Measurements from ENCODE around the gene VENTX. TPM values are rescaled to one million over a fixed set of nuclear protein-coding genes. Genes with fewer than 3 reads are reported as not detected.

The VENTX gene
- polyA plus RNA-seq, 1 donor (not counting 4 experiments of a cell fraction or from before 2014, with no cell fraction given) = not detected

- peaks cover 11% of the 10 kb centered on the region for H4K20me1 ChIP-seq (ENCODE audit: control insufficient read depth, extremely low read depth, insufficient read depth, low read length)
- no peak overlapping the region for H3K4me2 ChIP-seq (ENCODE audit: control insufficient read depth, extremely low read depth, insufficient read depth, low read depth, low read length)
- H3K27ac ChIP-seq (ENCODE audit: control insufficient read depth, insufficient read depth, low read length) = no peak overlapping the region
- no peak overlapping the region for H2AFZ ChIP-seq (ENCODE audit: control insufficient read depth, low read length)
- H3K9ac ChIP-seq (ENCODE audit: control insufficient read depth, extremely low read depth, insufficient read depth, low read length) = no peak overlapping the region
- peaks cover 38 to 39% of the 10 kb centered on the region in 2 experiments for H3K36me3 ChIP-seq (ENCODE audit: control insufficient read depth in 2 of 2, extremely low read depth in 1 of 2, insufficient read depth in 2 of 2, low read length in 2 of 2)
- dilution Hi-C loops (cut with MboI; ENCODE audit: extremely low pct_ligation_motif_present, low sequenced_read_pairs) = no loop called here
- H3K9me3 ChIP-seq (ENCODE audit: control insufficient read depth, low read depth, low read length) = no peaks in the 10 kb centered on the region
- no peaks in the 10 kb centered on the region for H3K27me3 ChIP-seq (ENCODE audit: control insufficient read depth, extremely low read depth, insufficient read depth, low read length)
- no peak overlapping the region for H3K4me3 ChIP-seq (ENCODE audit: control insufficient read depth in 2 of 3, extremely low read depth in 1 of 3, insufficient read depth in 2 of 3, low read depth in 1 of 3, low read length in 3 of 3)
- TF ChIP-seq EZH2 (IDR thresholded peaks at IDR 0.05; ENCODE audit: low read length) = no peak
- TF ChIP-seq CTCF (optimal IDR thresholded peaks at IDR 0.05 in 1 of 3, IDR thresholded peaks at IDR 0.05 in 1 of 3, conservative IDR thresholded peaks at IDR 0.05 in 1 of 3; ENCODE audit: extremely low read depth in 1 of 3, insufficient read depth in 2 of 3, low read length in 3 of 3) = no peak
- peaks cover 14% of the 10 kb centered on the region for H3K4me1 ChIP-seq (ENCODE audit: control insufficient read depth, extremely low read depth, insufficient read depth, low read length)
- no peaks in the 10 kb centered on the region for H3K9me1 ChIP-seq (ENCODE audit: control insufficient read depth, extremely low read depth, insufficient read depth, low read length)
- H3K79me2 ChIP-seq (ENCODE audit: control insufficient read depth, insufficient read depth, low read length) = peaks cover 53% of the 10 kb centered on the region
- no peak for FAIRE-seq
- DNase-seq (ENCODE audit: low read depth, low spot score) = no peak
Observed at GRCh38 chr10:133270773-133271297, 33.2 kb downstream of the VENTX start.

GRCh38 chr10:133271521-133272300 lies 34.1 kb downstream of the VENTX start:
- FAIRE-seq = no peak
- peaks cover 11% of the 10 kb centered on the region for H4K20me1 ChIP-seq (ENCODE audit: control insufficient read depth, extremely low read depth, insufficient read depth, low read length)
- TF ChIP-seq CTCF (optimal IDR thresholded peaks at IDR 0.05 in 1 of 3, IDR thresholded peaks at IDR 0.05 in 1 of 3, conservative IDR thresholded peaks at IDR 0.05 in 1 of 3; ENCODE audit: extremely low read depth in 1 of 3, insufficient read depth in 2 of 3, low read length in 3 of 3) (no peak), EZH2 (IDR thresholded peaks at IDR 0.05; ENCODE audit: low read length) (no peak)
- dilution Hi-C loops (cut with MboI; ENCODE audit: extremely low pct_ligation_motif_present, low sequenced_read_pairs) = no loop called here
- H3K79me2 ChIP-seq (ENCODE audit: control insufficient read depth, insufficient read depth, low read length) = peaks cover 62% of the 10 kb centered on the region
- DNase-seq (ENCODE audit: low read depth, low spot score) = no peak
- H3K36me3 ChIP-seq (ENCODE audit: control insufficient read depth in 2 of 2, extremely low read depth in 1 of 2, insufficient read depth in 2 of 2, low read length in 2 of 2) = peaks cover 33 to 34% of the 10 kb centered on the region in 2 experiments
- H3K4me1 ChIP-seq (ENCODE audit: control insufficient read depth, extremely low read depth, insufficient read depth, low read length) = peaks cover 12% of the 10 kb centered on the region
- H3K9me3 ChIP-seq (ENCODE audit: control insufficient read depth, low read depth, low read length) = no peaks in the 10 kb centered on the region
- no peak overlapping the region for H3K27ac ChIP-seq (ENCODE audit: control insufficient read depth, insufficient read depth, low read length)
- H3K9ac ChIP-seq (ENCODE audit: control insufficient read depth, extremely low read depth, insufficient read depth, low read length) = no peak overlapping the region
- no peaks in the 10 kb centered on the region for H3K9me1 ChIP-seq (ENCODE audit: control insufficient read depth, extremely low read depth, insufficient read depth, low read length)
- H3K4me3 ChIP-seq (ENCODE audit: control insufficient read depth in 2 of 3, extremely low read depth in 1 of 3, insufficient read depth in 2 of 3, low read depth in 1 of 3, low read length in 3 of 3) = no peak overlapping the region
- H2AFZ ChIP-seq (ENCODE audit: control insufficient read depth, low read length) = no peak overlapping the region
- no peaks in the 10 kb centered on the region for H3K27me3 ChIP-seq (ENCODE audit: control insufficient read depth, extremely low read depth, insufficient read depth, low read length)
- no peak overlapping the region for H3K4me2 ChIP-seq (ENCODE audit: control insufficient read depth, extremely low read depth, insufficient read depth, low read depth, low read length)
